GM21381 (cell line): ENCODE results near the gene DSCAML1.

ENCODE experiments used
- ATAC-seq: cut with Tn5 transposase; IDR thresholded peaks from one replicate; pipeline ENCODE4 v1.9.1; 2021; ENCODE audit warnings: mild to moderate bottlenecking, moderate library complexity; ENCODE audit not compliant: unreplicated experiment

Gene DSCAML1

DNA sequence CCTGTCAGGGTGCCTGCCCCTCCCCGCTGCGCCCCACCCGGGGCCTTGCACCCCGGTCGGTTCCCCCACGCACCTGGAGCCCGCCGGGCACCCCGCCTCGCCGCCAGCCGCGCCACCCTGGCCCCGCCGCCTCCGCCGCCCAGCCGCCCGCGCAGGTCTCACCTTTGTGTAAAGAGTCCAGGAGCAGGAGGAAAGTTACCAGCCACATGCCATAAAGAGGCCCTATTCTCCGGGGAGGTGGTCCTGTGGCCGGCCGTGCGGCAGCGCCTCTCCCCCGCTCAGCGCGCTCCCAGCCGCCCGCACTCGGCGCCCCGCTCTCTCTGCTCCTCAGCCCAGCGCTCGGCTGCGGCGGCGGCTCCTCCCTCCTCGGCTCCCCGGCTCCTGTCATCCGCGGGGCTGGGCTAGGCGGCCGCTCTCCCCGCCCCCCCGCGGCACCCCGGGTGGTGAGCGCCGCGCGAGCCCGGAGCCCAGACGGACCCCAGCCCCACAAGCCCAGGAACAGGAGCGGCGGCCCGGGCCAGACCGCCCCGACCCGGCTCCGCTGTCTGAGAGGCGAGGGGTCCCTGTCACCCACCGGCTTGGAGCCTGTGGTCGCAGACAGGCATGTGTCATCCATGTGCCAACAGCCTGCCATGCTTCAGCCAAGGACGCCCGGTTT is at the start of gene DSCAML1:
TSS of gene DSCAML1 (minus strand) at position 345 of the 658 bp plus-strand sequence. CDS start at position 208, 137 bp downstream.
- ATAC-seq, result no peak

GRCh38 chr11:117843666-117844484 is 46.9 kb upstream of the DSCAML1 start:
- no peak for ATAC-seq

- ATAC-seq, result no peak
Measured at GRCh38 chr11:117842131-117842941, 45.3 kb upstream of the DSCAML1 start.

GRCh38 chr11:117841551-117842031 is 44.6 kb upstream of the DSCAML1 start:
- no peak for ATAC-seq

DNA sequence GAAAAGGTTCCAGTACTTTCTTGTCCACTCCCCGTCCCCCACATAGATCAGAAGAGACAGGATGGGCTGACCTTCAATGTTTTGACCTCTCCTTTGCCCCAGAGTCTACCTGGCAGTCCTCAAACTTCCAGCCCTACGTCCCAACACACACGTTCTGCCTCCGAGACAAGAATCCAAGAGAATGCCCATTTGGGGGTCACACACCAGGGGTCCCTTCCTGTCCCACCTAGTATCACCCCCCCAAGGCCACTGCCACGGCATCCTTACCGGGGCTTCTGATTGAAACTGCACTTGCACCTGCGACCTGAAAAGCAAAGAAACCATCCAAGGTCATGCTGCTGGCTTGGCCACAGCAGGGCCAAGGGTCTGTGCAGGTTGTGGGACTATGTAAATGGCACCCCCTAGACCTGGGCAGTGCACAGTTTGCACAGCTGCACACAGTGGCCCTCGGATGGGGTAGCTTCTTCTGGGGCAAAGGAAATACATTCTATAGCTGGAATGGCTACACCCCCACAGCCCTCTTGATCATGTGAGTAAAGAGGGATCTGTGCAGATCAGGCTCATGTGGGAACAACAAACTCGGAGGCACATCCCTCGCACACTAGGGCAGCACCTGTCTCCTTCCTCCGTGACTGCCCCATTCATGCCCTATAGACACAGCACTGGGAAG is 44.0 kb upstream of the DSCAML1 start:
- ATAC-seq, result no peak

DNA sequence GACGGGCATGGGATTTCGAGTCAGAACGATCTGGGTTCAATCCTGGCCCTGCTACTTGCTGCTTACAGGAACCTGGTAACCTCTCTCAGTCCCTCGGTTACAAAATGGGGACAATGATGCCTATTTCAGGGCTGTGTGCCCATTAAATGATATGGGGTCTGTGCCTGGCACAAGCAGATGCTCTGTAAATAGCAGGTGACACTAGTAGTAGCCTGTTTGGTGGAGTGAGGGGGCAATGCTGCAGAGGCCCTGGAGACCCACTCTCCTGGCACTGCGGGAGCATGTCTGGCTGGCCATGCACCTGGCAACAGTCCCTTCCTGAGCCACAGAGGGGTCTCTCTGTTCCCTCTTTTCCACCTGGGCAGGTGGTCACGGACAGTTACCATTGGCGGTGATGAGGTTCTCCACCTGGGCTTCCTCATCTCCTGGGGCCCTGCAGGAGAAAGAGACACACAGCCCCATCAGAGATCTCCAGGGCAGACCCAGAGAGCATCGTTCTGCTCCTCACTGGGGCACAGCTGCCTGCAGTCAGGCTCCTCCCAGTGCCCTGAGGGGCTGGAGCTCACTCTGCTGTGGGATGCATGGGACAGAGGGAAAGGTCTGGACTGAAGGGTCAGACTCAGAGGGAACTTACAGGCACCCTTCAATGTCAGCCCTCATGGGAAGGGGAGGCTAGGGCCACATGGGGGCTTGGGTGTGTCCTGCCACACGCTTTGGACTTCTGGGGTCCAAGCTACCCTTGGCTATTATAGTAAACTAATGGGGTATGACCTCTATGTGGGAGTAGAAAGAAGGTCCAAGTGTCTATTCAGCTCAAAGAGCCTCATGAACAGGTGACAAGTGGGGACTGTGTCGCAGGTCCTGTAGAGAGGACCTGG is 43.2 kb upstream of the DSCAML1 start:
- ATAC-seq, result no peak

DNA sequence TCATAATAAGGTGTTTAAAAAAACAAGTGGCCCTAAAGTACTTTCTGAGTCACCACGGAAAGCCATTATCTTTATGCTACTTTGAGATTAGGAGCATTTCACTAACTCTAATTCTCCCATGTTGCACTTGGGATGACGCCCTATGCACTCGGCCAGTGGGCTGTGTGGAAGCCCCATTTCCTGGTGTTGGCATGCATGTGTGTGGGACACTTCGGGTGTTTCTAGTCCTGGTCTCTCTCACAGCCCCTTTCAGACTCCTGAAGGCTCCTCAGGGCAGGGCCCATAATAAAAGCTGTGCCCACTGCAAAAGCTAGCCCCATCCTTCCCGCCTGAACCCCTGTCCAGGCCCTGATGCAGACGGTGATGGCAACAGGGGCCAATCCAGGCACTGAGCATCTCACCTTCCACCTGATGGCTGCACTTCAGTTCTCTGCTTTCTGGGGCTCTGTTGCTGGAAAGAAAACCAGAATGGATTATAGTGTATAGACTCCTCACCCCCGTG is 42.4 kb upstream of the DSCAML1 start:
- ATAC-seq, result no peak

DNA sequence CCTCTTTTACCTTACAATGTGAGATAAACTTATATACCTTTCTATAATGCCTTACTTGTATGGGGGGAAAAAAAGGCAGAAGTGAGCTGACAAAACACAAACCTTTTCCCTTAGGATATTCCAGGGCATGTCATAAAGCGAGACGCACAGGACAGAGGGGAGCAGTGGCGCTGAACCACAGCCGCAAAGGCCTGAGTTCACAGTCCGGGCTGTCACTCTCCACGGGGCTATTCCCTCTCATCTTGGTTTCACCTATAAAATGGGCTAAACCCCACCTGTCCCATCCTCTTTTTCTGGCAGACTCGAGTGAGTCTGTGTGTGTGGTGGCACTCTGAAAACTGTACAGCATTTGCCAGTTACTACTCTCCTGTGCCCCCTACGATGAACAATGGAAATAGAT is 41.9 kb upstream of the DSCAML1 start:
- no peak for ATAC-seq

DNA sequence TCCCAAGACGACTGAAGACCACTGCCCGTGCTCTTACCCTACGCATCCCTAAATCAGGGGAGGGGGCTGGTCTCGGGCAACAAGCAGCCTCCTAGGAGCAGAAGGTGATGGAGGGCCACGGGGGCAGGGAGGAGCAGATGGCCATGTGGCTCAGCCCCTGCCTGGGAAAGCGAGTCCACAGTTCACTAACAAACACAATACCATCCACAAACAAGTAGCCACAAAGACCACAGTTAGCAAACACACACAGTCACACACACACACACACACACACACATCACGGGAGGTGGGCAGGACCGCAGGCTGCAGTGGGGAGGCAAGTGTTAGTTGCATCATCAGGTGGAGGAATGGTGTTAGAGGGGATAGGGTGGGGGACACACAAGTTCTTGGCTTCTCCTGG is 40.8 kb upstream of the DSCAML1 start:
- no peak for ATAC-seq

- ATAC-seq, result no peak
Measured at GRCh38 chr11:117837070-117837776, 40.2 kb upstream of the DSCAML1 start.

GRCh38 chr11:117836077-117836960 is 39.3 kb upstream of the DSCAML1 start:
- no peak for ATAC-seq

DNA sequence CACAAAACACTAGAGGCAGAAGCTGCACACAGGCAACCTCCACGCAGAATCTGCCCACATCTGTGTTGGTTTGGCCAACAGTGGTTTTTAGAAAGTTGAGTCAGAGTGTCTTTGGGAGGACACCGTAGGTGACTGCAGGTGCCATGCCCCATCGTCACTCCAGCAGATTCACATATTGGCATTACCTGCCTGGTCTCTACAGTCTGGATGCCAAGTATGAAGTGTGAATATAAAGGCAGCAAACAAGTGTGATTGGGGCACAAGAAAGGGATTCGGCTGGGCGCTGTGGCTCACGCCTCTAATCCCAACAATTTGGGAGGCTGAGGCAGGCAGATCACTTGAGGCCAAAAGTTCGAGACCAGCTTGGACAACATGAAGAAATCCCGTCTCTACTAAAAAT is 38.6 kb upstream of the DSCAML1 start:
- no peak for ATAC-seq

DNA sequence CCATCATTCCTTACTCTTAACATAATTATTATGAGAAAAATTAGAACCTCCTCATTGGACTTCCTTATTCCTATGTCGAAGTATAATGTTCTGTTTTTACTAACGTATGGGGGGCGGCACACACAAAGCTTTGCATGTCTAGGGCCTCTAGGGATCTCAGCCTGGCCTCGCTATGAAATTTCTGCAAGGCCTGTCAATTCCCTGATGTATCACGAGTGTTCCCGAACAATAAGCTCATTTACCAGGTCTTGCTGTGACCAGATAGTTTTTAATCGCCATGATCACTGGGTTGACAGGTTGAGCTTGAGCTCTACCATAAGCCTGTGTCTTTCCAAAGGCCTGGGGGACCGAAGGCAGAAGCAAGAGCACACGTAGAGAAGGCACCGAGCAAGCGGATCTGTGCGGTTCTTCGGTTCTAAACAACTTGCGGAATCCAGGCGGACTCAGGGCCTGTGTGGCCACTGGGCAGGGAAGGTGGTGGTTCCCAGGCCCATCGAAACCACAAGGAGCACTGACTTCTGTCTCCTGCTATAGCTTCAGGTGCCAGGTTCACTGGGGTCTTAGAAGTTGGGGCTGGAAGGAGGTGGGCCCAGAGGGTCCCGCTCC is 37.9 kb upstream of the DSCAML1 start:
- no peak for ATAC-seq

DNA sequence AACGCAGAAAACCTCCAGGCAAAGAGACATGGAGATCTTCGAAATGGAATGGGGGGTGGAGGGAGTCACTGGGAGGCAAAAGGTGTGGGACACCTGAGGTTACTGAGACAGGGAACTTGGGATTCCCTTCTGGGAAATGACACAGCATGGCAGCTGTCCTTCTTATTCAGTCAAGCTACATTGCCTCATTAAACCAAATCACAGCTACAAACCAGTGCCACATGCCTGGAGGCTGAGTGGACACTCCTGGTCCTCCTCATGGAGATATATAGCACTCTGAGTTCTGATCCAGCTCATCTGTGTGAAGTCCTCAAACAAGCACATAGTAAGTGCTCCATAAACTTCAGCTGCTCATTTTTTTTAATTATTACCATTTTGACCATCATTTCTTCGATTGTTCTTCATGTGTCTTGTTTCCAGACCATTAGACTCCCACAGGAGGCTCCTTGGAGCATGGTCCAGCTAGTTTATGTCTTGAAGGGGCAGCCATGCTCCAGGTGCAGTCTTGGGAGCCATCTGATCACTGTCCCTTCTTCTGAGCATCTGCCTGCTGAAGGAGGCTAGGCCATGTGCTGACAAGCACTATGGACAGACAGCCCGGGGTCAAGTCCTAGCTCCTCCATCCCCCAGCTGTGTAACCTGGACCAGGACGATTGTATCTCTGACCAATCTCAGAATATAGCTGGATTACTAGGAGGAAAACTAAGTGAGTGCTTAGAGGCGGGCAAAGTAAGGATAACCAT is 37.2 kb upstream of the DSCAML1 start:
- no peak for ATAC-seq

GRCh38 chr11:117833401-117833891 is 36.4 kb upstream of the DSCAML1 start:
- ATAC-seq, result no peak

DNA sequence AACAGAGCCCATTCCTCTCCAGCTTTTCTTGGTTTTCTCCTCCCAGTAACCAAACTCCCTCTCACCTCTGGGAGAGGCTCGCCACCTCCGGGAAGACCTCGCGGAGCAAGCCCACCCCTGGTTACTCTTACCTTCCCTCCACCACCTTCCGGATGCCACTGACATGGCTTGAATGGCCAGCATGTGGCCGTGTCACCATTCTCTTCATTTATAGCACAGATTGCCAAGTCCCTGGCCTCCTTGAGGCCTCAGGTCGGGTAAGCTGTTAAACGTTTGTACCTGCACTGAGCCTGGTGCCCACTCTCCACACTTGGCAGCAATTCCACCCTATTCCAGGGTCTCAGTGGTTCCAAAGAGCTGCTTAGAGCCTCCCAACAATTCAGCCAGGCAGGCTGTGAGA is 35.5 kb upstream of the DSCAML1 start:
- ATAC-seq, result no peak
